ENCODE results near the gene PKD2L1. TPM values are rescaled to one million over a fixed set of nuclear protein-coding genes. Genes with fewer than 3 reads are reported as not detected.

Gene PKD2L1
- total RNA-seq, 2 experiments from 2014 or later: 0.76 TPM; not detected in 1

- Histone ChIP-seq H3K4me1 (ENCODE audit: insufficient read depth, low read length, poor library complexity, severe bottlenecking) (no peaks in the 10 kb centered on the region), H3K36me3 (ENCODE audit: insufficient read depth, low read length) (peaks cover 83% of the 10 kb centered on the region), H3K4me3 (ENCODE audit: low read depth, low read length, poor library complexity, severe bottlenecking) (no peak overlapping the region), H3K4me2 (ENCODE audit: low read length) (no peak overlapping the region), H4K20me1 (ENCODE audit: insufficient read depth, low read length) (no peaks in the 10 kb centered on the region), H3K27ac (ENCODE audit: low read depth, low read length, poor library complexity, severe bottlenecking) (no peak overlapping the region), H3K9me2 (ENCODE audit: insufficient read depth, low read length) (no peaks in the 10 kb centered on the region), H2AFZ (ENCODE audit: low read length) (no peak overlapping the region), H3K79me2 (ENCODE audit: insufficient read depth, low read depth, low read length) (no peaks in the 10 kb centered on the region), H3K9me3 (ENCODE audit: low read length) (no peaks in the 10 kb centered on the region)
- ChIA-PET CTCF (ENCODE audit: unreplicated experiment) (no interaction called here), POLR2A (no interaction called here)
- DNase-seq (ENCODE audit: low spot score): no peak
- intact Hi-C loops (cut with micrococcal nuclease; ENCODE audit: unreplicated experiment): no loop called here
- TF ChIP-seq EZH2phosphoT487 (IDR thresholded peaks at IDR 0.05; ENCODE audit: borderline replicate concordance, low read depth, low read length): no peak
- TF ChIP-seq, protein P1, sequence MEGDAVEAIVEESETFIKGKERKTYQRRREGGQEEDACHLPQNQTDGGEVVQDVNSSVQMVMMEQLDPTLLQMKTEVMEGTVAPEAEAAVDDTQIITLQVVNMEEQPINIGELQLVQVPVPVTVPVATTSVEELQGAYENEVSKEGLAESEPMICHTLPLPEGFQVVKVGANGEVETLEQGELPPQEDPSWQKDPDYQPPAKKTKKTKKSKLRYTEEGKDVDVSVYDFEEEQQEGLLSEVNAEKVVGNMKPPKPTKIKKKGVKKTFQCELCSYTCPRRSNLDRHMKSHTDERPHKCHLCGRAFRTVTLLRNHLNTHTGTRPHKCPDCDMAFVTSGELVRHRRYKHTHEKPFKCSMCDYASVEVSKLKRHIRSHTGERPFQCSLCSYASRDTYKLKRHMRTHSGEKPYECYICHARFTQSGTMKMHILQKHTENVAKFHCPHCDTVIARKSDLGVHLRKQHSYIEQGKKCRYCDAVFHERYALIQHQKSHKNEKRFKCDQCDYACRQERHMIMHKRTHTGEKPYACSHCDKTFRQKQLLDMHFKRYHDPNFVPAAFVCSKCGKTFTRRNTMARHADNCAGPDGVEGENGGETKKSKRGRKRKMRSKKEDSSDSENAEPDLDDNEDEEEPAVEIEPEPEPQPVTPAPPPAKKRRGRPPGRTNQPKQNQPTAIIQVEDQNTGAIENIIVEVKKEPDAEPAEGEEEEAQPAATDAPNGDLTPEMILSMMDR (conservative IDR thresholded peaks at IDR 0.05; ENCODE audit: low read length): no peak
- no TSS peak for BruUV-seq (replicated peaks)
Observed at GRCh38 chr10:100248820-100249219, 81.2 kb downstream of the PKD2L1 start.

GRCh38 chr10:100245484-100246220 is 84.4 kb downstream of the PKD2L1 start:
- no peak for TF ChIP-seq EZH2phosphoT487 (IDR thresholded peaks at IDR 0.05; ENCODE audit: borderline replicate concordance, low read depth, low read length)
- TF ChIP-seq, protein P1 (conservative IDR thresholded peaks at IDR 0.05; ENCODE audit: low read length): no peak

GRCh38 chr10:100239851-100240250 is 90.2 kb downstream of the PKD2L1 start:
- H3K4me1 ChIP-seq (ENCODE audit: insufficient read depth, low read length, poor library complexity, severe bottlenecking): no peaks in the 10 kb centered on the region
- BruUV-seq (replicated peaks): no TSS peak
- H3K9me3 ChIP-seq (ENCODE audit: low read length): no peaks in the 10 kb centered on the region
- intact Hi-C loops (cut with micrococcal nuclease; ENCODE audit: unreplicated experiment): loop anchor here (5.0 kb wide), 1 partner anchor 393 kb away; no protein-coding TSS in a partner anchor
- H3K36me3 ChIP-seq (ENCODE audit: insufficient read depth, low read length): peaks cover 81% of the 10 kb centered on the region
- POLR2A ChIA-PET: interaction anchor here (0.5 to 0.6 kb wide), 2 partner anchors 183 to 235 kb away, joined by 3 read pairs; no protein-coding TSS in a partner anchor
- no peaks in the 10 kb centered on the region; the same call in 1 of the 2 replicates for H4K20me1 ChIP-seq (ENCODE audit: insufficient read depth, low read length)
- CTCF ChIA-PET (ENCODE audit: unreplicated experiment): no interaction called here
- TF ChIP-seq, protein P1 (conservative IDR thresholded peaks at IDR 0.05; ENCODE audit: low read length): no peak
- no peak for TF ChIP-seq EZH2phosphoT487 (IDR thresholded peaks at IDR 0.05; ENCODE audit: borderline replicate concordance, low read depth, low read length)
- no peak for DNase-seq (ENCODE audit: low spot score)
- H2AFZ ChIP-seq (ENCODE audit: low read length): no peak overlapping the region
- H3K9me2 ChIP-seq (ENCODE audit: insufficient read depth, low read length): no peaks in the 10 kb centered on the region
- no peak overlapping the region for H3K4me2 ChIP-seq (ENCODE audit: low read length)
- H3K27ac ChIP-seq (ENCODE audit: low read depth, low read length, poor library complexity, severe bottlenecking): no peak overlapping the region
- no peaks in the 10 kb centered on the region for H3K79me2 ChIP-seq (ENCODE audit: insufficient read depth, low read depth, low read length)
- no peak overlapping the region for H3K4me3 ChIP-seq (ENCODE audit: low read depth, low read length, poor library complexity, severe bottlenecking)

More at GRCh38 chr10:100245484-100246220, 84.4 kb downstream of the PKD2L1 start:
- H3K4me1 ChIP-seq (ENCODE audit: insufficient read depth, low read length, poor library complexity, severe bottlenecking): no peaks in the 10 kb centered on the region
- ChIA-PET CTCF (ENCODE audit: unreplicated experiment) (no interaction called here), POLR2A (no interaction called here)
- H3K9me3 ChIP-seq (ENCODE audit: low read length): no peaks in the 10 kb centered on the region
- BruUV-seq (replicated peaks): no TSS peak
- H3K79me2 ChIP-seq (ENCODE audit: insufficient read depth, low read depth, low read length): no peaks in the 10 kb centered on the region
- H3K36me3 ChIP-seq (ENCODE audit: insufficient read depth, low read length): peaks cover 82% of the 10 kb centered on the region
- no peak overlapping the region for H3K4me3 ChIP-seq (ENCODE audit: low read depth, low read length, poor library complexity, severe bottlenecking)
- no peak overlapping the region for H2AFZ ChIP-seq (ENCODE audit: low read length)
- no peak overlapping the region for H3K4me2 ChIP-seq (ENCODE audit: low read length)
- no peaks in the 10 kb centered on the region for H3K9me2 ChIP-seq (ENCODE audit: insufficient read depth, low read length)
- intact Hi-C loops (cut with micrococcal nuclease; ENCODE audit: unreplicated experiment): no loop called here
- H3K27ac ChIP-seq (ENCODE audit: low read depth, low read length, poor library complexity, severe bottlenecking): no peak overlapping the region
- H4K20me1 ChIP-seq (ENCODE audit: insufficient read depth, low read length): no peaks in the 10 kb centered on the region
- DNase-seq (ENCODE audit: low spot score): no peak
